H1 (cell line): ENCODE data around the gene LRP3. TPM values are rescaled to one million over a fixed set of nuclear protein-coding genes. Genes with fewer than 3 reads are reported as not detected.
A peak's percentile ranks its signal among the peaks of the same experiment; 100 is the strongest.

Experiments
- CTCF ChIA-PET: fragments of 300-600 bp; sonication (Branson Sonifier 250); formaldehyde crosslinking; loops from one replicate; lab custom pipeline; 2021; ENCODE audit not compliant: partially characterized antibody; lab: Charles Lee
- POLR2A ChIA-PET: fragments of 300-600 bp; sonication (Branson Sonifier 250); formaldehyde crosslinking; loops from one replicate; lab custom pipeline; 2021; ENCODE audit warnings: inconsistent platforms; ENCODE audit not compliant: partially characterized antibody; lab: Charles Lee
- DNase-seq, 2 experiments: peaks; one replicate each; pipeline versions ENCODE4 v3.0.0 to v3.0.0-alpha.2; 2010 to 2022; ENCODE audit warnings: low spot score in 2 of 2, low read depth in 1 of 2, mixed read lengths in 1 of 2
- FAIRE-seq: peaks from 2 replicates; lab custom pipeline; 2011; peaks lifted over from hg19 to GRCh38; lab: Jason Lieb, UNC
- H2AFZ ChIP-seq: 2 replicates; pipeline ENCODE4 v1.8.1; 2012; ENCODE audit warnings: low read length, inconsistent platforms
- H2AK5ac ChIP-seq: 2 replicates; pipeline ENCODE4 v1.6.1; 2013; ENCODE audit warnings: low read depth, low read length
- H2BK120ac ChIP-seq: replicated peaks from 2 replicates; pipeline ENCODE3; 2013; ENCODE audit warnings: low read depth, low read length, inconsistent platforms
- H2BK12ac ChIP-seq: 2 replicates; pipeline ENCODE4 v1.6.1; 2013; ENCODE audit warnings: low read depth, low read length
- H2BK15ac ChIP-seq: 2 replicates; pipeline ENCODE4 v1.6.1; 2013; ENCODE audit warnings: low read length
- H2BK20ac ChIP-seq: 2 replicates; pipeline ENCODE4 v1.6.1; 2013; ENCODE audit warnings: low read length
- H2BK5ac ChIP-seq: 2 replicates; pipeline ENCODE4 v1.6.1; 2013; ENCODE audit warnings: low read depth, low read length
- H3K14ac ChIP-seq: 2 replicates; pipeline ENCODE4 v1.6.1; 2013; ENCODE audit warnings: inconsistent platforms; ENCODE audit not compliant: insufficient read length
- H3K18ac ChIP-seq: 2 replicates; pipeline ENCODE4 v1.6.1; 2013; ENCODE audit warnings: low read length; ENCODE audit errors: extremely low read depth
- H3K23ac ChIP-seq: 2 replicates; pipeline ENCODE4 v1.6.1; 2013; ENCODE audit warnings: inconsistent platforms; ENCODE audit not compliant: insufficient read length
- H3K23me2 ChIP-seq: 2 replicates; pipeline ENCODE4 v1.6.1; 2013; ENCODE audit warnings: low read depth, low read length
- H3K27ac ChIP-seq: 2 replicates; pipeline ENCODE4 v1.6.1; 2011; ENCODE audit warnings: low read depth, low read length, inconsistent platforms
- H3K27me3 ChIP-seq, 4 experiments: replicated peaks in 1 of 4; 1 replicate in 1 of 4; 2 replicates in 3 of 4; pipeline versions ENCODE4 v1.6.1 to v1.8.1; 2011 to 2013; ENCODE audit warnings: low read length in 3 of 4, mild to moderate bottlenecking in 3 of 4, inconsistent platforms in 2 of 4, mixed read lengths in 2 of 4, moderate library complexity in 1 of 4; ENCODE audit not compliant: control insufficient read depth in 3 of 4, insufficient read depth in 3 of 4; ENCODE audit errors: extremely low read depth in 1 of 4
- H3K36me3 ChIP-seq, 4 experiments: 2 replicates each; pipeline versions ENCODE4 v1.6.1 to v1.8.1; 2011 to 2013; ENCODE audit warnings: mild to moderate bottlenecking in 4 of 4, low read length in 3 of 4, moderate library complexity in 2 of 4, control low read depth in 1 of 4, inconsistent platforms in 1 of 4; ENCODE audit not compliant: insufficient read depth in 4 of 4, control insufficient read depth in 2 of 4
- H3K4ac ChIP-seq: replicated peaks from 2 replicates; pipeline ENCODE3; 2013; ENCODE audit warnings: low read length, low read depth, mixed read lengths, inconsistent platforms; ENCODE audit not compliant: insufficient read length
- H3K4me1 ChIP-seq, 4 experiments: replicated peaks in 1 of 4; 1 replicate in 1 of 4; 2 replicates in 3 of 4; pipeline versions ENCODE4 v1.6.1 to v1.8.1; 2011 to 2013; ENCODE audit warnings: low read length in 3 of 4, inconsistent platforms in 2 of 4, mixed read lengths in 1 of 4; ENCODE audit not compliant: insufficient read depth in 4 of 4, control insufficient read depth in 3 of 4
- H3K4me2 ChIP-seq, 2 experiments: 2 replicates each; pipeline versions ENCODE4 v1.6.1 to v1.8.1; 2011 to 2013; ENCODE audit warnings: low read depth in 2 of 2, low read length in 2 of 2, control low read depth in 1 of 2, inconsistent platforms in 1 of 2, mild to moderate bottlenecking in 1 of 2; ENCODE audit not compliant: insufficient read depth in 1 of 2
- H3K4me3 ChIP-seq, 4 experiments: fragments of 200-600, 300-600 bp in 1 of 4; sonication (generic), shearing (Covaris generic), sonication (Bioruptor Twin) in 1 of 4; 2 replicates each; pipeline versions ENCODE4 v1.5.1 to v1.8.1; 2011 to 2016; ENCODE audit warnings: low read length in 4 of 4, low read depth in 3 of 4, control low read depth in 2 of 4, inconsistent platforms in 2 of 4, mild to moderate bottlenecking in 2 of 4, mixed read lengths in 1 of 4, moderate library complexity in 1 of 4; ENCODE audit not compliant: insufficient read depth in 2 of 4; ENCODE audit errors: extremely low read depth in 1 of 4
- H3K56ac ChIP-seq: replicated peaks from 2 replicates; pipeline ENCODE3; 2013; ENCODE audit warnings: low read depth, mild to moderate bottlenecking, mixed read lengths, low read length, inconsistent platforms; ENCODE audit not compliant: insufficient read length
- H3K79me1 ChIP-seq: 2 replicates; pipeline ENCODE4 v1.6.1; 2013; ENCODE audit warnings: low read depth, low read length, control low read depth
- H3K79me2 ChIP-seq, 2 experiments: 2 replicates each; pipeline versions ENCODE4 v1.6.1 to v1.8.1; 2012 to 2013; ENCODE audit warnings: low read length in 2 of 2, mild to moderate bottlenecking in 2 of 2, inconsistent platforms in 1 of 2; ENCODE audit not compliant: insufficient read depth in 2 of 2, control insufficient read depth in 1 of 2
- H3K9ac ChIP-seq, 4 experiments: replicated peaks in 1 of 4; 1 replicate in 1 of 4; 2 replicates in 3 of 4; pipeline versions ENCODE4 v1.6.1 to v1.8.1; 2011 to 2013; ENCODE audit warnings: low read depth in 3 of 4, low read length in 3 of 4, control low read depth in 2 of 4, mild to moderate bottlenecking in 2 of 4, moderate library complexity in 2 of 4, inconsistent platforms in 1 of 4; ENCODE audit errors: extremely low read depth in 1 of 4
- H3K9me3 ChIP-seq, 2 experiments: 2 replicates each; pipeline versions ENCODE4 v1.6.1 to v1.8.1; 2012 to 2013; ENCODE audit warnings: mild to moderate bottlenecking in 2 of 2, moderate library complexity in 2 of 2, control low read depth in 1 of 2, inconsistent platforms in 1 of 2, low read depth in 1 of 2, low read length in 1 of 2, mixed read lengths in 1 of 2; ENCODE audit not compliant: insufficient read depth in 2 of 2
- H4K20me1 ChIP-seq, 2 experiments: replicated peaks in 1 of 2; 2 replicates each; pipeline versions ENCODE3 to v1.8.1; 2011 to 2013; ENCODE audit warnings: inconsistent platforms in 2 of 2, low read length in 2 of 2, mild to moderate bottlenecking in 1 of 2; ENCODE audit not compliant: insufficient read depth in 2 of 2, control insufficient read depth in 1 of 2
- H4K5ac ChIP-seq: 2 replicates; pipeline ENCODE4 v1.6.1; 2013; ENCODE audit warnings: low read length, low read depth, mixed read lengths, inconsistent platforms; ENCODE audit not compliant: insufficient read length
- H4K8ac ChIP-seq: 2 replicates; pipeline ENCODE4 v1.8.0; 2013; ENCODE audit warnings: mild to moderate bottlenecking, moderate library complexity, low read length, inconsistent platforms; ENCODE audit not compliant: insufficient read depth; ENCODE audit errors: extremely low read depth
- H4K91ac ChIP-seq: replicated peaks from 2 replicates; pipeline ENCODE3; 2013; ENCODE audit warnings: low read length, mixed read lengths, inconsistent platforms; ENCODE audit not compliant: insufficient read length
- HDAC2 ChIP-seq, 2 experiments: fragments of 300-600 bp in 1 of 2; sonication (generic) in 1 of 2; IDR thresholded peaks; 2 replicates each; pipeline ENCODE4 v1.6.1; 2011 to 2012; ENCODE audit warnings: low read depth in 2 of 2, low read length in 2 of 2, mild to moderate bottlenecking in 2 of 2, moderate library complexity in 2 of 2, borderline replicate concordance in 1 of 2, inconsistent platforms in 1 of 2
- TEAD4 ChIP-seq: IDR thresholded peaks from 2 replicates; pipeline ENCODE4 v1.6.1; 2012; ENCODE audit warnings: low read depth, low read length, inconsistent platforms, mixed read lengths
- WGBS, 2 experiments: shearing (Covaris generic) in 1 of 2; methylation state at CpG; one replicate each; pipeline versions ENCODE4 v1.1.6 to v1.1.7; 2013 to 2015; ENCODE audit warnings: low lambda C conversion rate in 2 of 2, mixed read lengths in 2 of 2, inconsistent platforms in 1 of 2, low coverage in 1 of 2, missing lambda C conversion rate in 1 of 2; ENCODE audit not compliant: insufficient replicate concordance in 2 of 2, insufficient coverage in 1 of 2, insufficient read length in 1 of 2; ENCODE audit errors: extremely low coverage in 1 of 2, missing lambda C conversion rate in 1 of 2; 5-methylcytosine and 5-hydroxymethylcytosine counted together
- polyA plus RNA-seq, 7 experiments: library from polyadenylated mRNA; depleted of rRNA in 3 of 7; stranded (reverse) in 5 of 7; unstranded in 2 of 7; fragments of >200 nt in 5 of 7; fragments of 200-250 nt in 2 of 7; gene quantifications; 1 replicate in 5 of 7; 2 replicates in 1 of 7; 4 replicates in 1 of 7; pipeline versions ENCODE4 v1.2.1 to v1.2.3, GENCODE V29; 2011 to 2013; ENCODE audit warnings: missing spikeins in 2 of 7, mixed read lengths in 2 of 7
- total RNA-seq: library from RNA; stranded (reverse); fragmentation: NEBNext Ultra II Directional; extraction: Animal tissue kit (Norgen Biotek cat#: 25700); gene quantifications from 2 replicates; pipeline ENCODE4 v1.2.1, GENCODE V29; 2021

LRP3 gene
- total and polyA plus RNA-seq, 2 of the 8 experiments (the other 6 are each of a cell fraction or from before 2014, with no cell fraction given) = 30.3 to 33.7 TPM

GRCh38 chr19:33239223-33239975 lies 45.3 kb downstream of the LRP3 start:
- no peaks in the 10 kb centered on the region for H4K20me1 ChIP-seq
- WGBS, 2 experiments = 88% methylated on average over 10 of the region's 10 CpGs; no CpG with 5 or more reads in 1 of the 2 experiments
- no peak overlapping the region for H3K14ac ChIP-seq
- H2BK5ac ChIP-seq = no peak overlapping the region
- POLR2A ChIA-PET = interaction anchor here (0.6 to 1.2 kb wide), 5 partner anchors 14 to 498 kb away, joined by 3 to 4 read pairs (median 3); partner anchors contain the start of genes CEBPA and SLC7A10
- no peak overlapping the region for H4K8ac ChIP-seq
- no peak overlapping the region for H2BK20ac ChIP-seq
- no peaks in the 10 kb centered on the region for H3K79me2 ChIP-seq
- CTCF ChIA-PET = interaction anchor here (0.6 to 15.1 kb wide), 8 partner anchors 8 to 532 kb away, joined by 3 to 426 read pairs (median 3); no protein-coding TSS in a partner anchor
- no peak overlapping the region for H3K23ac ChIP-seq
- H3K18ac ChIP-seq = no peak overlapping the region
- no peaks in the 10 kb centered on the region for H3K79me1 ChIP-seq
- H4K91ac ChIP-seq = no peak overlapping the region
- H3K9me3 ChIP-seq = no peaks in the 10 kb centered on the region
- H2BK15ac ChIP-seq = no peak overlapping the region
- H3K36me3 ChIP-seq = no peaks in the 10 kb centered on the region
- no peak overlapping the region for H3K4ac ChIP-seq
- TF ChIP-seq TEAD4 = peak; percentile 16; the same call in 1 of the 2 replicates
- TF ChIP-seq HDAC2 (IDR thresholded peaks at IDR 0.05; ENCODE audit: borderline replicate concordance in 1 of 2, low read depth in 2 of 2, low read length in 2 of 2) = no peak
- no peaks in the 10 kb centered on the region for H3K23me2 ChIP-seq
- FAIRE-seq (no peak), DNase-seq (no peak)
- no peaks in the 10 kb centered on the region for H3K4me1 ChIP-seq
- H3K27ac ChIP-seq = no peak overlapping the region
- no peaks in the 10 kb centered on the region; a peak in 1 of 7 replicates for H3K27me3 ChIP-seq
- no peak overlapping the region for H3K4me2 ChIP-seq
- H3K56ac ChIP-seq = no peak overlapping the region
- no peak overlapping the region for H2BK120ac ChIP-seq
- H3K4me3 ChIP-seq = no peak overlapping the region
- H2BK12ac ChIP-seq = no peak overlapping the region
- H2AFZ ChIP-seq = no peak overlapping the region
- no peak overlapping the region for H2AK5ac ChIP-seq
- H3K9ac ChIP-seq = no peak overlapping the region
- no peak overlapping the region for H4K5ac ChIP-seq
